GM18909 (cell line): ENCODE results near the gene SPTBN1.
"Not testable (repeated sequence)": the region's sequence is repeated elsewhere in the genome, so short reads cannot be mapped to it uniquely, and the experiment has no call there.

Experiments used
- ATAC-seq: cut with Tn5 transposase; IDR thresholded peaks from one replicate; pipeline ENCODE4 v1.9.1; 2021; ENCODE audit warnings: mild to moderate bottlenecking; ENCODE audit not compliant: unreplicated experiment, poor library complexity

SPTBN1 gene

DNA sequence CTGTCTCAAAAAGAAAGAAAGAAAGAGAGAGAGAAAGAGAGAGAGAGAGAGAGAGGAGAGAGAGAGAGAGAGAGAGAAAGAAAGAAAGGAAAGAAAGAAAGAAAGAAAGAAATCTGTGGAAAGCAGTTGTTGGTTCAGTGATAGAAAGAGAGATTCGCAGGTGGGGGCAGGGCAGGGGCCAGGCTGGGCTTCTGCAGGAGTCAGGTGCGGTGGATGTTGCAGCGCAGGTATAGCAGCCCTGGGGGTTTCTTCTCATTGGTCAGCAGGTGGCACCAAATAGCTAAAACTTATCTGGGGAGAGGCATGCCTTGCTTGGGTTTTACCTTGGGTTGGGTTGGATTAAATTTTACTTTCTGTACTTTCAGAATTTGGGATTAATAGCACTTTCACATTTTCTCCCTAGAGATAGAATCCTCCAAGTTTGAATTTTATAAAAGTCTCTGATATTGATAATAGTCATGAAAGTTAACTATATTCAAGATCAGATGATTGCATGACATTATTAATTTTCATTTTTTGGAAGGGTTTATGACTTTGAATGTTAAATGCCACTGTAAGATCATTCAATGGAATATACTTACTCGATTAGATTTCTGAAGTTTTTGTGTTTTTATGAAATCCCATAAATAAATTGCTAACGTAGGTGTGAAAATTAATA lies 66.6 kb downstream of the SPTBN1 start:
- ATAC-seq = peak; percentile 71

DNA sequence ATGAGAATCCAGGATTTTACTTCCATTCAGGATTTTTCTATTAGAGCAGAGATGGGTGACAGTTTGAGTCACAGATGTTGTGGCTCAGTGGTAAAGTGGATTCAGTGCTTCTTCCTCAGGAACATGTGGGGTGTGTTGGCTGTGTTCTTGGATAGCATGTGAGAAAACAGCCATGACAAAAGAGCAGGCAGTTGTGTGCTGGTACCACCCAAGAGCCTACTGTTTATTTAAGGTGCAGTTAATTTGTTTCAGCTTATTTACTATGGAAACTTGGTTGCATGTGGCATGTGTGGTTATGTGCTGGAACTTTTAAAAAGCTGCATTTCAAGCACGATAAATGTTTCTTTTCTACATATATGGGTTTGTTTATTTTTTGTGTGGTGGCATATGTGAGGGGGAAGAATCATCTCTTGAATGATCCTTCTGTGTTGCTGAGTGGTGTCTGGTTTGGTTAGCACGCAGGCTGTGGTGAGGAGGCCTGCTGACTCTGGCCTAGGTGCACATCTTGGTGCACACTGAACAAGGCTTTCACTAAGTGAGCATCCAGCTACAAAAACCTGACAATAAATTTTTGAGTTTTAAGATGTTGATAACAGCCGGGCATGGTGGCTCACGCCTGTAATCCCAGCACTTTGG lies 67.3 kb downstream of the SPTBN1 start:
- ATAC-seq = peak; percentile 39

DNA sequence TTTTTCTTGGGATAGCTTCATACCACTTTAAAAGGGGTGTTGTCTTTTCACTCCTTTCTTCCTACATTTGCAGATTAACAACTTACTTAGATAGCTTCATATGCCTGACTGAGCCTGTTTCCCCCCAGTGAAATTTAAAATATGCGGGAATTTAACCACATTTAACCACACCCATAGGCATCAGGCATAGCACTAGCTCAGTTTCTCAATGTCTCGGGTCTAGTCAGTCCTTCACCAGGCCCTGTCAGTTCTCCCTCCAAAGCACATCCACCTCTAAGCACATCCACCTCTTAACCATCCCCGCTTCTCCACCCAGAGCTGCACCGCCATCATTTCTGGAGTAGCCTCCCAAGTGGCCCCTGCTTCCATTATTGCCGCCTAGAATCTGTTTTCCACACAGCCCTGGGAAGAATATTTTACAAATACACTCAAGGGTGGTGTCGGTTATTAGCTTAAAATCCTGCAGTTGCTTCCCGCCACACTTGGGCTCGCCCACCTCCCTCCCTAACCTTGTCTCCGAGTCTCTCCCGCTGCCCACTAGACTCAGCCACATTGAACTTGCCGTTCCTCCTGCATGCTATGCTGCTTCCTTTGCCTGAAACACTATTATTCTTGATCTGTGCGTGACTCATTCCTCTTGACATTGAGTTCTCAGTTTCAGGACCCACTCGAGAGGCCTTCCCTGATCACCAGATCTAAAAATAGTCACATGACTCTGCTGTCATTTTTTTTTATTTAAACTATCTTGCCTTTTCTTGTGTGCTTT lies 68.3 kb downstream of the SPTBN1 start:
- peak; percentile 71 for ATAC-seq

DNA sequence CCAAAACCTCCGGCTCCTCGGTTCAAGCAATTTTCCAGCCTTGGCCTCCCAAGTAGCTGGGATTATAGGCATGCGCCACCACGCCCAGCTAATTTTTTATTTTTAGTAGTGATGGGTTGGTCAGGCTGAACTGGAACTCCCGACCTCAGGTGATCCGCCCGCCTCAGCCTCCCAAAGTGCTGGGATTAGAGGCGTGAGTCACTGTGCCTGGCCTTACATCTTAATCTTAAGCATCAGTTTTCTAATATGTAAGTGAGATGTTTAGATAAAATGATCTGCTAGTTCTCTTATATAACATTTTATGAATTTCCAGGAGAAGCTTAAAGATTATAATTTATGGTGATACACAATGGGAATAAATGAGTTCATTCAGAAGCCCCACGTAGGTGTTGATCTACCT lies 69.2 kb downstream of the SPTBN1 start:
- no peak for ATAC-seq

DNA sequence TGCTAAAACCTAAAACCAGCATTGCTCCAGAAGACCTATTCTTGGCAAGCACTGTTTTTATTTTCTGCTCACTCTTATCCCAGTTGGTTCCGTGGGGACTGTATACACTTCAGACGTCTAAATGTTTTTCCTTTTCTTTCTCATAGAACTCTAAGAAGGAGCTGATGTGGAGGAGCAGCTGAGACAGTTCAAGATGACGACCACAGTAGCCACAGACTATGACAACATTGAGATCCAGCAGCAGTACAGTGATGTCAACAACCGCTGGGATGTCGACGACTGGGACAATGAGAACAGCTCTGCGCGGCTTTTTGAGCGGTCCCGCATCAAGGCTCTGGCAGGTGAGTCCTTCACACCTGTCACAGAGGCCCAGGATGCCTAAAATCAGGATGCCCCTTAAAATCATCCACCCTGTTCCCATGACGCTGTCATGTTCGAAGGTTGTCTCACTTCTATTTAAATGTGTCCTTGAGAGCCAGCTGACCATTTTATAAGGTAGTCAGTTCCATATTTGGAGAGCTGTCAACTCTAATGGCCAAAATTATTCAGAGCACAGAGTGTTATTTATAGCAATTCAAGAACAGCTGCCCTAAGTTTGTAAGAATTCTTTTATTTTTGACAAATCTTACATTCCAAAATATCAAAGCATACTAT lies 70.2 kb downstream of the SPTBN1 start:
- no peak for ATAC-seq

DNA sequence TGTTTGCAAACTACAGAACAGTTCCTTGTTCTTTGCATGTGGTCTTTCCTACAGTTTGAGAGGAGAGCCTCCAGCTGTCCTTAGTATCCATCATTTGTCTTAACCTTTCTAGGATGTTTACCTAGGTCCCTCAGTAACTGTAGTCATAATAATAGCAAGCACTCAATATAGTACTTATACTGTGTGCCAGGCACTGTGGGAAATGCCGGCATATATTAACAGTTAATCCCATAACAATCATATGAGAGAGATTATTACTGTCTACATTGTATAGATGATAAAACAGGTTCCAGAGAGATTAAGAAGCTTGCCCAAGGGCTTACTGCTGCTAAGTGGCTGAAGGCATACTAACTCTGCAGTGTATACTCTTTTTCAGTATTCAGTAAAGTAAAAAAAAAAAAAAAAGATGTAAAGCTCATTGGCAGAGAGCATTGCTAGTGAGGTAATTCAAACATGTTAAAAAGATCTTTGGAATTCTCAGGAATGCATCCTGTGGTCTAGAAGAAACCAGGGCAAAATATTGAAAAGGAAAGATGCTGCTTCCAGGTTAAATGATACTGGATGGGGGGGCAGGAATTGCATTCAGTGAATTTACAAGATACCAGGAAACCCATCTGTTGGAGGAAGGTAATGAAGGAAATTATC lies 72.3 kb downstream of the SPTBN1 start:
- ATAC-seq = no peak

DNA sequence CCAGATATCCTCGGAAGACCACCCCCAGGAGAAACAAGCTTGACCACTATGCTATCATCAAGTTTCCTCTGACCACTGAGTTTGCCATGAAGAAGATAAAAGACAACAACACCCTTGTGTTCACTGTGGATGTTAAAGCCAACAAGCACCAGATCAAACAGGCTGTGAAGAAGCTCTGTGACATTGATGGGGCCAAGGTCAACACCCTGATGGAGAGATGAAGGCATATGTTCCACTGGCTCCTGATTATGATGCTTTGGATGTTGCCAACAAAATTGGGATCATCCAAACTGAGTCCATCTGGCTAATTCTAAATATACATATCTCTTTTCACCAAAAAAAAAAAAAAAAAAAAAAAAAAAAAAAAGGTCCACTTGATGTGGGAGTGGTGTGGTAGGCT lies 73.4 kb downstream of the SPTBN1 start:
- not testable (repeated sequence) for ATAC-seq

DNA sequence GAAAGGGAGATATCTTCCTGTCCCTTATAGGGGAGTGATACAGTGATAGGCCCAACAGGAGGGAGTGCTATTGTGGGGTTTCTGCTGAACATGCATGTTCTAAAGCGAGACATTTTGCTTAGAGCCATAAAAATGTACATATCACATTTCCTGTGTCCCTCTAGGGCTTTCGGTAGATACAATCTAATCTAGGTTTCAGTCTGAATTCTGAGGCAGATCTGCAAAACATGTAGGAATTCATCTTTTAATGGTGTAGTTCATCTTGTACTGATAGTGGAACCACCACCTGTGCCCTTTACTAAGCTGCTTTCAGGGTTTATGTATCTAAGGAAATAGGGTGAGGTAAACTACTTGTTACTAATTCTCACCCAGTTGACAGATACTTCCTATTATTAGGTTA lies 73.8 kb downstream of the SPTBN1 start:
- ATAC-seq = peak; percentile 62

DNA sequence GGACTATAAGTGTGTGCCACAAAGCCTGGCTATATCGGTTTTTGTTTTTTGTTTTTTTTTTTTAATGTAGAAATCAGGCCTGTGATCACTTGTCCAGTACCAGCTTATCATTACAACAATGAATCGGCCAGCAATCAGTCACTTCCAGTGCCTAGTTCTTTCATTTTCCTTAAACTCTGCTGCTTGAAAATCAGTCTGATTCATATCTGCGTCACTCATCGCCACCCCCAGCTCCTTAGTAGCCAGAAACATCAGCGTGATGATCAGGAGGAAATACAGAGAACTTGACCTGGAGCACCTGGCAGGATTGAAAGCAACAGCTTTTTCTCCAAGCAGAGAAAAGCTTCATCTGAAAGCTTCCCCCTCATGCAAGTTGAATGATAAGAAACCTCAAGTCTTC lies 75.4 kb downstream of the SPTBN1 start:
- no peak for ATAC-seq

DNA sequence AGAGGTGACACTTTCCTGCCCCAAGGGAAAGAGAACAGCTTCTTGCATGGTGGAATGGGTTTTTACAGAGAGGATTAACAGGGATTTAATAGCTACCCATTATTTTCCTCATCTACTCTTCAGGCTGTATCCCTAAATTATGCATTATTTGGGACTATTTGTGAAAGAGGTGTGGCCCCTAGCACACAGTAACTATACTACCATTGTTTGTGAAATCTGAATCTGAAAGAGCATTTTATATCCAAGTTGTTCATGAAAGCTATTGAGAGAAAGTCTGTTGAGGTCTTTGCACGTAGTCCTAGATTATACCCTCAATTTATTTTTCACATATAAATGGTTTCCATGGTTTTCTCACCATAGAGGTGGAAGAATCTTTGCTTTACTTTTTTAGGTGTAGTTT lies 78.1 kb downstream of the SPTBN1 start:
- no peak for ATAC-seq

DNA sequence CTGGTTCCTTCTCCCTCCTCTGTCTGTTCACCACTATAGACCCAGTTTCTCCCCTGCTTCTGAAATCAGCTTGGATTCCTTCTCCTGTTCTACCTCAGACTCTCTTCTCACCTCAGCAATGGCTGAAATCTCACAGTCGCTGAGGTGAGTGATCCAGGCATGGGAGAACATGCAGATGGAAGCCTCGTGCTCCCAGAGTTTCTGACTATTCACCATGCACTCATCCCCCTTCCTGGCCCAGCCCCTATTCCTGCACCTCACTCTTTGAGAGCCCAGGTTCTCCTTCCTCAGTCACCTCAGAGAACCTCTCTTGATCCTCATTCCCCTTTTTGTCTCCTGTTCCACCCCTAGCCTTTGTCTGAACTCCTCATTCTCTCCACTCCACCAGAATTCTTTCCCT lies 78.5 kb downstream of the SPTBN1 start:
- no peak for ATAC-seq

DNA sequence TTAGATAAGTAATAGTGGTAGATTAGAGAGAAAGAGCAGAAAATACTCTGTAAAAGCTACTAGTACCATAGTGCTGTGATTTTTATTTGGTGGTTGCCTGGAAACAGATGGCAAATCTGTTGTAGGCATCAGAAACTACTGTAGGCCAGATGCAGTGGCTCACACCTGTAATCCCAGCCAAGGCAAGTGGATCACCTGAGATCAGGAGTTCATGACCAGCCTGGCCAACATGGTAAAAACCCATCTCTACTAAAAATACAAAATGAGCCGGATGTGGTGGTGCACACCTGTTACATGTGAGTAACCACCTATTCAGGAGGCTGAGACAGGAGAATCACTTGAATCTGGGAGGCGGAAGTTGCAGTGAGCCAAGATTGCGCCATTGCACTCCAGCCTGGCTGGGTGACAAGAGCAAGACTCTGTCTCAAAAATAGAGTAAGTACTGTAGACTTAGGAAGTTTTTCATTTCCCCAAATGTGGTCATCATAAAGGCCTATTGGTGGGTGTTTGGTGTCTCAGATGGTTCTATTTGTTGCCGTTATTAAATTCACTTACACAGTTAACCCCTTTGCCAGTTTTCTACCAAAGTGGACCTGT lies 79.6 kb downstream of the SPTBN1 start:
- ATAC-seq = no peak

DNA sequence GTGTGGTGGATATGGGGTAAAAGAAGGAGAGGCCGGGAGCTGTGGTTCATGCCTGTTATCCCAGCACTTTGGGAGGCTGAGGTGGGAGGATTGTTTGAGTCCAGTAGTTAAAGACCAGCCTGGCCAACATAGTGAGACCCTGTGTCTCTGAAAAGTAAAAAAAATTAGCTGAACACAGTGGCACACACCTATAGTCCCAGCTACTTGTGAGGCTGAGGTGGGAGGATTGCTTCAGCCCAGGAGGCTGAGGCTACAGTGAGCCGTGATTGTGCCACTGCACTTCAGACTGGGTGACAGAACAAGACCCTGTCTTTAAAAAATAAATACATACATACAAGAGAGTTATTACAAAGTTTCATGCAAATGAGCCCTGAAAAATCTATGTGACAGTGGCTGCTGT lies 80.6 kb downstream of the SPTBN1 start:
- no peak for ATAC-seq

DNA sequence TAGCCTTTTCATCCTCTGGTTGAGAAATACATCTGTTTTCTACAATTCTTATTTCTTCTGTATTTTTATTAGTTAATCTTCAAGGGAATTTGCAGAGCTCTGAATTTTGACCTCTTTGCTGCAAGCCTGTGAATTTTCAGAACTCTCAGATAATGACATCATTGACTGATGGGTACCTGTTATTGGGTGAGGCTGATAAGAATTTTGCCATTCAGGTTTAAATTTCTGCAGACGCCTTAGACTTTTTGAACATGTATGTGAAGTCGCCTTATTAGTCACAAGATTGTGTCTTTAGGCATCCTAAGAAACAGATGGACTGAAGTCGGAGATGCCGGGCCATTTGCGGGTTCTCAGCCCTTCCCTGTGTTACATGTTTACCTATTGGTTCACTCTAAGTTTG lies 82.4 kb downstream of the SPTBN1 start:
- ATAC-seq = no peak

DNA sequence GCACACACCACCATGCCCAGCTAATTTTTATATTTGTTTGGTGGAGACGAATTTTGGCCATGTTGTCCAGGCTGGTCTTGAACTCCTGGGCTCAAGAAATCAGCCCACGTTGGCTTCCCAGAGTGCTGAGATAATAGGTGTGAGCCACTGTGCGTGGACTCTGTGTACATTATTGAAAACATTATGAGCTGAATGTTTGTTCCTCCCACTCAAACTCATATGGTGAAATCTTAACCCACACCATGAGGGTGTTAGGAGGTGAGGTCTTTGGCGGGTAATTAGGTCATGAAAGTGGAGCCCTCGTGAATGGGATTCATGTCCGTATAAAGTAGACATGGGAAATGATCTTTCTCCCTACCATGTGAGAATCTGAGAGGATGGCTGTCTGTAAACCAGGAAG lies 83.6 kb downstream of the SPTBN1 start:
- ATAC-seq = no peak

DNA sequence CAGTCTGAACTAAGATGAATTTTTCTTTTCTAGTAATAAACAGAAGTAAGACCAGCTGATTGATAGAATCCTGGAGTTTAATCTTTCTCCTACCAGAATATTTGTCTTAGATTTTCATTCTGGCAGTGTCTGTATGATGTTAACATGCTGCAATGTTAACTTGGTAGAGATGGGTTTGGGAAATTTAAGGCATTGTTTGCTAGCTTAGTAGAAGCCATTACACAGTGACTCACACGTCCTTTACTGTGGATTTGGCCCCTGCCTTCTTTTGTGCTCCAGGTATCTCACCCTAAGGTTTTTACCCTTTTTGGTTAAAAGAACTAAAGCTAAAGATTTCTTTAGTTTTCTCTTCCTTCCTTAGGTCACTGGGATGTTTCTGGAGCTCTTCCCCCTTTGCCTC lies 84.1 kb downstream of the SPTBN1 start:
- ATAC-seq = no peak

DNA sequence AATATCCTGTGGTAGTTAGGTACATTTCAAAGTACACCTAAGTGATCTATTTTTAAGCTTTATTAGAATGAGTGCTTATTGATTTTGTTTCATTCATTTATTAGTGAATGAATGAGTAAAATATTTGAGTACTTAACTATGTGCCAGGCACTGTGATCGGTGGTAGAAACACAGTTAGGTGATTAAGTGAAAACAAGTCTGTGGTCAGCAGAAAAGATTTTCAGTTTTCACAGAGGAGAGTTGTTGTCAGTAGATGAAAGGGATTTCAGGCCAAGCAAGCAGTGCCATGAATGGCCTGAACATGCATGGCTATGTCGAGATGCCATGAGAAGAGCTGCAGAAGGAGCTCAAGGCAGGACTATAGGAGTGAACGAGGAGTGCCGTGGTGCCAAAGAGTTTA lies 85.9 kb downstream of the SPTBN1 start:
- ATAC-seq = peak; percentile 33

DNA sequence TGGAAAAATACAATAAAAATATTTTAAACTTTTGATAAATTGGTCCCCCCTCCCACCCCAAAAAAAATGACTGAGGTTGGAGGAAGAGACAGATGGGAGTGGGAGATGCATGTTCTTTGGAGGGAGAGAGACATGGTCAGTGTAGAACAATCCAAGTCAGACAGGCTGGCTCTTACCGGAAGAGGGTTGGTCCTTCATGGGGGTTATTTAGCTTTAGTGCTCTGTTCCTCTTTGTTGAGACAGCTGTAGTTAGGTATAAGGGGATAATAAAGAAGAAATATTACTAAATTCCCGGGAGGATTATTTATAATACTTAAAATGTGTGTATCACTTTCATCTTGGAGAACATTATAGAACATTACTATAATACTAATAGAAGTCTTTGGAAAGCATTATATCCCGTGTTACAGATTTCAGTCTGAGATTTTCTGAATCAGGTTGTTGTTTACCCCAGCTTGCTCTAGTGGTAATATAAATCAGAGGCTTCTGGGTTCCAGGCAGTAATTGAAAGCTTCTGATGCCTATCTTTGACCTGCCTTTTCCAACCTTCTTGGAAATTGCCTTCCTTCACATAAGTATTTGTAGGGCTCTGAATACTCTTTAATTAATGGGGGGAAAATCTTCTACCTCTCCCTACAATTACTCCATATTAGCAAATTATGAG lies 87.7 kb downstream of the SPTBN1 start:
- no peak for ATAC-seq

DNA sequence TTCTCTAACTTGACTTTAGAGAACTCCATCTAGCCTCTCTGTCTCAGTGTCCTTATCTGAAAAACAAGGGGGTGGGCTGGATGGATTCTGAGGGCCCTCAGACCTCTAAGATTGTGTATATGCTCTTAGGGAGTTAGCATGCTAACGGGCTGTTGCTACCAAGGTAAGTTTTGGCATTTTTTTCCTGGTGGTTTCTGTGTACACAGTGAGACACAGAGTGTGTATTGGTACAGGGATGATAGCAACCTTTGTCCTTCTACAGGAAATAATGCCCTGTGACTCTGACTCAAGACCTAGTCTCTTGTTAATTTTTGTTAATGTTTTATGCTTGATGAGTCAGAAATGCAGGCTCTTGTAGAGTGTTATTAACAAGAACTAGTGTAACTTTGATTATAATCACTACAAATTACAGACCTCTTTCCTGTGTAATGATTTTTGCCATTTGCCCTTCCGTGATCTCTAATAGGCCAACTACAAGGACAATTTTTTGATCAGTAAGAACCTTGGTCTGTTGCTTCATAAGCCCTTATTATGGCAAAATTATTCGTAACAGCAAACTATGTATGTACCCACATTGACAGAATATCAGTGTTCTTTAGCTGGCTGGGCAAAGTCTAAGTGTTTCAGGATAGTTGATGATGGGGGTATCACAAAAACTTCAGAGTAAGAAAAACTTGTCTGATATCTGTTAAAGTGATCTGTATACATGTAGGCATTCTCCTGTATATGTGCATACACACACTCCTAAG lies 89.7 kb downstream of the SPTBN1 start:
- peak; percentile 79 for ATAC-seq
